Muscle layer of duodenum (tissue), 2 donors: Measurements from ENCODE around the gene SLC46A2.

ENCODE experiments used
- H3K27ac ChIP-seq: one replicate; pipeline ENCODE4 v1.7.0; 2013; ENCODE audit warnings: mild to moderate bottlenecking, low read length
- H3K27me3 ChIP-seq: one replicate; pipeline ENCODE4 v1.7.0; 2013; ENCODE audit warnings: low read depth, mild to moderate bottlenecking, control low read depth, low read length
- H3K36me3 ChIP-seq, 2 donors: one replicate each; pipeline ENCODE4 v1.7.0; 2013; ENCODE audit warnings: low read length in 2 of 2, control low read depth in 1 of 2, mild to moderate bottlenecking in 1 of 2; ENCODE audit not compliant: insufficient read depth in 2 of 2, control insufficient read depth in 1 of 2
- H3K4me1 ChIP-seq, 2 donors: one replicate each; pipeline ENCODE4 v1.7.0; 2013; ENCODE audit warnings: low read length in 2 of 2, mild to moderate bottlenecking in 2 of 2, control low read depth in 1 of 2, moderate library complexity in 1 of 2; ENCODE audit not compliant: insufficient read depth in 2 of 2, control insufficient read depth in 1 of 2
- H3K4me3 ChIP-seq, 2 donors: one replicate each; pipeline ENCODE4 v1.7.0; 2013; ENCODE audit warnings: low read length in 2 of 2, low read depth in 1 of 2, mild to moderate bottlenecking in 1 of 2
- H3K9me3 ChIP-seq, 2 donors: one replicate each; pipeline ENCODE4 v1.7.0; 2013; ENCODE audit warnings: low read length in 2 of 2, control low read depth in 1 of 2, mild to moderate bottlenecking in 1 of 2; ENCODE audit not compliant: control insufficient read depth in 1 of 2
- donor health status: healthy.

SLC46A2 gene

GRCh38 chr9:112885324-112885723 lies 5.4 kb downstream of the SLC46A2 start:
- peaks cover 0 to 4% of the 10 kb centered on the region in 2 donors for H3K4me1 ChIP-seq
- H3K4me3 ChIP-seq = no peak overlapping the region
- peaks cover 3 to 12% of the 10 kb centered on the region in 2 donors for H3K36me3 ChIP-seq
- H3K27me3 ChIP-seq = peaks cover 11% of the 10 kb centered on the region
- no peak overlapping the region for H3K27ac ChIP-seq
- H3K9me3 ChIP-seq = no peaks in the 10 kb centered on the region

DNA sequence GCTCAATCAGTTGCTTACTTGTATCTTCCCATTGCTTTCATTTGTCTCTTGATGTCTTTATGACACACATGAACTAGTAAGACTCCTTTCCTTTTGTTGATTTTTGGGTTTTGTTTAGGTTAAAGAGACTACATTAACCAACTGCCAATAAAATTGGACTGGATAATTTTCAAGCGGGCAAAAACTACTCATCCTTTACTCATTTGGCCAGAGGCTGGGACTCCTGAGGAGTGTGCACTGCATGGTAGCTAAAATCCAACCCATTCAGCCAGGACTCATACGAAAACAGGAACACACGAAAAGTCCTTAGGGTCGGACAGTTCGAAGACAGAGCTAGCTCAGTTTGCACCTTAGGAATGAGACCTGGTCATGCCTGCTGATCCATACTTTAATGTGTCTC lies 6.0 kb downstream of the SLC46A2 start:
- Histone ChIP-seq H3K9me3 (no peaks in the 10 kb centered on the region), H3K4me3 (no peak overlapping the region), H3K36me3 (peaks cover 3 to 12% of the 10 kb centered on the region in 2 donors), H3K27me3 (peaks cover 5% of the 10 kb centered on the region), H3K4me1 (no peaks in the 10 kb centered on the region), H3K27ac (no peak overlapping the region)

DNA sequence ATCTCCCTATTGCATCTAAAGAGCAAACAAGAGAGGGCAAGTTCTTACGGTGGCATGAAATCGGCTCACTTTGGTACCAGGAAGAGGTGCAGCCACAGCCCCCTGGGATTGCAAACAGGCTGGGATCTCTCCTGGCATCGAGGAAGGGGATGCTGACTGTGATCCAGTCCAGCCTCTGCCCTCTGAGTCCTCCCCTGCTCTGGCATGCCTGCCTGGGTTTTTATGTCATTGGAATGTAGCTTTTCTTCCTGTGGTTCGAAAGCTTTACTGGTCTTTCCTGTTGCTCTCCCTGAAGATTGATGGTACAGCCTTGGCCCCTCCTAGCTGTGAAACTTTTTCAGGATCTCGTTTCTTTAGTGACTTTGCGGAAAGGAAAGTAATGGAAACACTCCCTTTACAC lies 6.6 kb downstream of the SLC46A2 start:
- no peaks in the 10 kb centered on the region for H3K4me1 ChIP-seq
- H3K4me3 ChIP-seq = no peak overlapping the region
- peaks cover 3 to 12% of the 10 kb centered on the region in 2 donors for H3K36me3 ChIP-seq
- H3K27ac ChIP-seq = no peak overlapping the region
- H3K9me3 ChIP-seq = no peaks in the 10 kb centered on the region
- no peaks in the 10 kb centered on the region for H3K27me3 ChIP-seq

DNA sequence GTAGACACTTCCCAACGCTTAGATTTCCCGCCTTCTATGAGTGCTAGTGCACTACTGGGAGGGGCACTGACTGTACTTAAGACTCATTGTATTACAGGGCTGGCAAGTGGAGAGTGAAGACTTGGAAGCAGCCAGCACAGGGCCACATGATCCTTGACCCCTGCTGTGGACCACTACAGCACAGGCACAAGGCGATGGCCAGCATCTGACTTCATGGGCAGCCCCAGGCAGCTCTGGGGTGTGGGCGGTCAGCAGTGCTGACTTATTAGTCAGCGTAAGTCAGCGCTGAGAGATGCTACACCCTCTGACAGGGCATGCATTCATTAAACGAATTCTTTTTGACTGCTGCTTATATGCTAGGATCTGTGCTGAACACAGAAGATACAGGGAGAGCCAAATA lies 9.3 kb downstream of the SLC46A2 start:
- Histone ChIP-seq H3K27ac (no peak overlapping the region), H3K4me3 (no peak overlapping the region), H3K27me3 (no peaks in the 10 kb centered on the region), H3K4me1 (no peaks in the 10 kb centered on the region), H3K9me3 (no peaks in the 10 kb centered on the region), H3K36me3 (peaks cover 3 to 21% of the 10 kb centered on the region in 2 donors)

- Histone ChIP-seq H3K9me3 (no peaks in the 10 kb centered on the region), H3K4me3 (no peak overlapping the region), H3K27me3 (no peaks in the 10 kb centered on the region), H3K4me1 (no peaks in the 10 kb centered on the region), H3K36me3 (peaks cover 3 to 26% of the 10 kb centered on the region in 2 donors), H3K27ac (no peak overlapping the region)
Measured at GRCh38 chr9:112880650-112881049, 10.0 kb downstream of the SLC46A2 start.

- Histone ChIP-seq H3K4me1 (no peaks in the 10 kb centered on the region), H3K27me3 (no peaks in the 10 kb centered on the region), H3K36me3 (peaks cover 9 to 29% of the 10 kb centered on the region in 2 donors)
Measured at GRCh38 chr9:112878752-112879151, 11.9 kb downstream of the SLC46A2 start.

GRCh38 chr9:112873773-112874405 lies 16.8 kb downstream of the SLC46A2 start:
- Histone ChIP-seq H3K27ac (no peak overlapping the region), H3K9me3 (no peaks in the 10 kb centered on the region), H3K27me3 (no peaks in the 10 kb centered on the region), H3K36me3 (peaks cover 11 to 37% of the 10 kb centered on the region in 2 donors), H3K4me1 (no peaks in the 10 kb centered on the region), H3K4me3 (no peak overlapping the region)

More at GRCh38 chr9:112878752-112879151, 11.9 kb downstream of the SLC46A2 start:
- Histone ChIP-seq H3K9me3 (no peaks in the 10 kb centered on the region), H3K27ac (no peak overlapping the region), H3K4me3 (no peak overlapping the region)

GRCh38 chr9:112872019-112872418 lies 18.7 kb downstream of the SLC46A2 start:
- no peaks in the 10 kb centered on the region for H3K4me1 ChIP-seq
- H3K27ac ChIP-seq = no peak overlapping the region
- H3K9me3 ChIP-seq = no peaks in the 10 kb centered on the region
- H3K27me3 ChIP-seq = no peaks in the 10 kb centered on the region
- H3K36me3 ChIP-seq = peaks cover 18 to 42% of the 10 kb centered on the region in 2 donors
- no peak overlapping the region for H3K4me3 ChIP-seq

DNA sequence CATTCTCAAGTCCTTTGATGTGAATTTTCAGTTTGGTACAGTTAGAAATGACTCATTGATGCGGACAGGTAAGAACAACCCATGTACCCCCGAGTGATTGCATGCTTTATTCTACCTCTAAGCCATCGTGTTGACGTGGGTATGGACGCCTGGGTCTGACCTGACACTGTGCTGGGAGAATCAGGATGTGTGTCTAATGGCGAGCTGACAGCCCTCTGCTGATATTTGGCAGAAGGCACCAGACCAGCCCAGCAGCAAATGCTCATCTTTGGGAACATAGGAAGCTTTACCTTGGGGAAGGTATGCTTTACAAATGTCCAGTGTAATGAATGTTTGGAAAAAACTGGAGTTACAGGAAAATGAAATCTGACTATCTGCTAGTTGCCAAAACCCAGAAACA lies 20.1 kb downstream of the SLC46A2 start:
- Histone ChIP-seq H3K27ac (no peak overlapping the region), H3K9me3 (no peaks in the 10 kb centered on the region), H3K27me3 (no peaks in the 10 kb centered on the region), H3K4me3 (no peak overlapping the region), H3K36me3 (peaks cover 18 to 43% of the 10 kb centered on the region in 2 donors), H3K4me1 (no peaks in the 10 kb centered on the region)

GRCh38 chr9:112869917-112870316 lies 20.8 kb downstream of the SLC46A2 start:
- no peak overlapping the region for H3K4me3 ChIP-seq
- no peak overlapping the region for H3K27ac ChIP-seq
- peaks cover 13 to 41% of the 10 kb centered on the region in 2 donors for H3K36me3 ChIP-seq
- H3K4me1 ChIP-seq = no peaks in the 10 kb centered on the region
- H3K9me3 ChIP-seq = no peaks in the 10 kb centered on the region
- H3K27me3 ChIP-seq = no peaks in the 10 kb centered on the region

DNA sequence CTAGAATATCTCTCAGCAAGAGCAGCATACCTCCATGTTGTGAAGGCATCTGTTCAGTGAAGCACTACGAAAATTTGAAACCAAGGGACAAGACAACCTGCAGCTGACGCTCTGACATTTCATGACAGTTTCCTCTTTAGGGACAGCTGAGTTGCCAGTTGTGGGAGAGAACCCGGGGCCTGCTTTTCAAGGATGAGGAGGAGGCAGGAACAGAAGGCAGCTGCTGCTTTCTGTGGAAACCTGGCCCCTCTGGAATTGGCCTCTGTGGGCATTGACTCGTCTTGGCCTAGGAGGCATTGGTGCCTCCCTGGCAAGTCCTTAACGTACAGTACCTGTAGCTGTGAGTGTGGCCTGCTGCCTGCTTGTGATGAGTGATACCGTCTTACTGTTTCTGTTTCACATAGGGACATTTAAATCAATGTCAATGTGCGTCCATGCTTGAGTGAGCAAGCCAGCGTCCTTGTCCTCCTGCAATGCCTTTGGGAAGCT lies 21.6 kb downstream of the SLC46A2 start:
- H3K4me1 ChIP-seq = no peaks in the 10 kb centered on the region
- H3K27ac ChIP-seq = no peak overlapping the region
- peaks cover 13 to 46% of the 10 kb centered on the region in 2 donors for H3K36me3 ChIP-seq

DNA sequence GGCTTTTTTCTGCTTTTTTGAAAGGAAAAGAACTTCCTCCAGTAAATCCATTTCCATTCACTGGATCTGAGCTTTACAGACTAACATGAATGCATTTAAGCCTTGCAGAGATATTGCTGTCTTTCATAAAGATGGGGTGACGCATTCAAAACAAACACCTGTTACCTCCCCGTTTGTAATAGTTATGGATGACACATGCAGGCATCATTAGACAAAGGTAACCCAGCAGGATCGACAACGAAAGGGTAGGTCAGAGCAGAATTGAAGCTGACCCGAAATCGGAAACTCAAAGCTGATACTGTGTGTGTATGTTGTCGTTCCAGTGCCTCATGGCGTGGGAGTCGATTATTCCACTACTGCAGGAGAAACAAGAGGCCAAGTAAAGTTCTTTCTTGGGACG lies 22.2 kb downstream of the SLC46A2 start:
- Histone ChIP-seq H3K36me3 (peaks cover 13 to 46% of the 10 kb centered on the region in 2 donors), H3K27ac (no peak overlapping the region), H3K9me3 (no peaks in the 10 kb centered on the region), H3K27me3 (no peaks in the 10 kb centered on the region), H3K4me1 (no peaks in the 10 kb centered on the region), H3K4me3 (no peak overlapping the region)

More for the DNA sequence above, 21.6 kb downstream of the SLC46A2 start:
- no peaks in the 10 kb centered on the region for H3K9me3 ChIP-seq
- H3K4me3 ChIP-seq = no peak overlapping the region
- H3K27me3 ChIP-seq = no peaks in the 10 kb centered on the region
